ENCODE results near the gene GRK5.

The GRK5 gene

GRCh38 chr10:119283387-119283786 lies 76.0 kb downstream of the GRK5 start:
- no peak overlapping the region for H3K18ac ChIP-seq (ENCODE audit: low read length)
- H3K4me1 ChIP-seq (ENCODE audit: control insufficient read depth, low read depth, low read length) = peaks cover under 1% of the 10 kb centered on the region
- no peak overlapping the region for H4K8ac ChIP-seq (ENCODE audit: low read depth, low read length)
- H4K5ac ChIP-seq (ENCODE audit: low read length) = no peak overlapping the region
- H2BK120ac ChIP-seq (ENCODE audit: low read depth, low read length) = no peak overlapping the region
- no peak overlapping the region for H3K9ac ChIP-seq (ENCODE audit: low read length)
- no peak overlapping the region for H3K4ac ChIP-seq (ENCODE audit: low read depth, low read length)
- H2BK15ac ChIP-seq (replicated peaks; ENCODE audit: low read depth) = no peak overlapping the region
- no CpG with 5 or more reads among the region's 5 CpGs for WGBS (ENCODE audit: extremely low coverage, insufficient coverage, low lambda C conversion rate)
- H3K79me1 ChIP-seq (ENCODE audit: low read length) = no peaks in the 10 kb centered on the region
- H3K4me3 ChIP-seq (ENCODE audit: low read length) = no peak overlapping the region
- no peaks in the 10 kb centered on the region for H3K79me2 ChIP-seq (ENCODE audit: control insufficient read depth, insufficient read depth, low read length)
- no peak overlapping the region for H3K27ac ChIP-seq (ENCODE audit: low read depth, low read length)
- H3K27me3 ChIP-seq (ENCODE audit: insufficient read depth, low read length, poor library complexity) = no peaks in the 10 kb centered on the region
- no peak for DNase-seq
- H2AK5ac ChIP-seq (ENCODE audit: low read length) = no peak overlapping the region
- no peak overlapping the region for H3K56ac ChIP-seq (ENCODE audit: low read length)
- no peak overlapping the region for H2BK5ac ChIP-seq (ENCODE audit: low read length)
- H3K36me3 ChIP-seq (ENCODE audit: control insufficient read depth, insufficient read depth, low read length) = no peaks in the 10 kb centered on the region
- no peak overlapping the region for H3K4me2 ChIP-seq (ENCODE audit: low read length)
- H3K23ac ChIP-seq (ENCODE audit: low read length) = no peak overlapping the region

- peaks cover 2% of the 10 kb centered on the region for H3K4me1 ChIP-seq (ENCODE audit: control insufficient read depth, low read depth, low read length)
- no peak overlapping the region for H2BK5ac ChIP-seq (ENCODE audit: low read length)
- no peak overlapping the region for H3K4me2 ChIP-seq (ENCODE audit: low read length)
- H3K23ac ChIP-seq (ENCODE audit: low read length) = no peak overlapping the region
- no peak overlapping the region for H3K4ac ChIP-seq (ENCODE audit: low read depth, low read length)
- H4K5ac ChIP-seq (ENCODE audit: low read length) = no peak overlapping the region
- WGBS (ENCODE audit: extremely low coverage, insufficient coverage, low lambda C conversion rate) = no CpG with 5 or more reads among the region's 5 CpGs
- DNase-seq = no peak
- no peak overlapping the region for H3K56ac ChIP-seq (ENCODE audit: low read length)
- H3K27me3 ChIP-seq (ENCODE audit: insufficient read depth, low read length, poor library complexity) = no peaks in the 10 kb centered on the region
- H4K8ac ChIP-seq (ENCODE audit: low read depth, low read length) = no peak overlapping the region
- no peak overlapping the region for H2AK5ac ChIP-seq (ENCODE audit: low read length)
- H3K18ac ChIP-seq (ENCODE audit: low read length) = no peak overlapping the region
- no peaks in the 10 kb centered on the region for H3K36me3 ChIP-seq (ENCODE audit: control insufficient read depth, insufficient read depth, low read length)
- no peak overlapping the region for H3K9ac ChIP-seq (ENCODE audit: low read length)
- no peaks in the 10 kb centered on the region for H3K79me1 ChIP-seq (ENCODE audit: low read length)
- H3K27ac ChIP-seq (ENCODE audit: low read depth, low read length) = no peak overlapping the region
- no peak overlapping the region for H2BK120ac ChIP-seq (ENCODE audit: low read depth, low read length)
- H3K4me3 ChIP-seq (ENCODE audit: low read length) = no peak overlapping the region
- no peak overlapping the region for H2BK15ac ChIP-seq (replicated peaks; ENCODE audit: low read depth)
- no peaks in the 10 kb centered on the region for H3K79me2 ChIP-seq (ENCODE audit: control insufficient read depth, insufficient read depth, low read length)
These were observed 76.4 kb downstream of the GRK5 start for GRCh38 chr10:119283818-119284217.

- no CpG with 5 or more reads among the region's 7 CpGs for WGBS (ENCODE audit: extremely low coverage, insufficient coverage, low lambda C conversion rate)
- H3K27me3 ChIP-seq (ENCODE audit: insufficient read depth, low read length, poor library complexity) = no peaks in the 10 kb centered on the region
- no peak overlapping the region for H3K23ac ChIP-seq (ENCODE audit: low read length)
- H3K18ac ChIP-seq (ENCODE audit: low read length) = no peak overlapping the region
- no peak overlapping the region for H2AK5ac ChIP-seq (ENCODE audit: low read length)
- H3K56ac ChIP-seq (ENCODE audit: low read length) = no peak overlapping the region
- no peak overlapping the region for H2BK5ac ChIP-seq (ENCODE audit: low read length)
- H3K4ac ChIP-seq (ENCODE audit: low read depth, low read length) = no peak overlapping the region
- no peak overlapping the region for H4K5ac ChIP-seq (ENCODE audit: low read length)
- no peak overlapping the region for H3K4me3 ChIP-seq (ENCODE audit: low read length)
- H3K27ac ChIP-seq (ENCODE audit: low read depth, low read length) = no peak overlapping the region
- no peaks in the 10 kb centered on the region for H3K79me2 ChIP-seq (ENCODE audit: control insufficient read depth, insufficient read depth, low read length)
- no peak overlapping the region for H3K4me2 ChIP-seq (ENCODE audit: low read length)
- H3K79me1 ChIP-seq (ENCODE audit: low read length) = no peaks in the 10 kb centered on the region
- H2BK15ac ChIP-seq (replicated peaks; ENCODE audit: low read depth) = no peak overlapping the region
- peaks cover 2% of the 10 kb centered on the region for H3K4me1 ChIP-seq (ENCODE audit: control insufficient read depth, low read depth, low read length)
- no peak overlapping the region for H3K9ac ChIP-seq (ENCODE audit: low read length)
- H4K8ac ChIP-seq (ENCODE audit: low read depth, low read length) = no peak overlapping the region
- H2BK120ac ChIP-seq (ENCODE audit: low read depth, low read length) = no peak overlapping the region
- DNase-seq = no peak
- H3K36me3 ChIP-seq (ENCODE audit: control insufficient read depth, insufficient read depth, low read length) = no peaks in the 10 kb centered on the region
These were observed 77.3 kb downstream of the GRK5 start for GRCh38 chr10:119284679-119285096.

- H2AK5ac ChIP-seq (ENCODE audit: low read length) = no peak overlapping the region
- H4K5ac ChIP-seq (ENCODE audit: low read length) = no peak overlapping the region
- no peak overlapping the region for H2BK15ac ChIP-seq (replicated peaks; ENCODE audit: low read depth)
- no peak overlapping the region for H3K4me2 ChIP-seq (ENCODE audit: low read length)
- no peak for DNase-seq
- H3K27me3 ChIP-seq (ENCODE audit: insufficient read depth, low read length, poor library complexity) = no peaks in the 10 kb centered on the region
- no CpG with 5 or more reads among the region's 9 CpGs for whole genome bisulfite sequencing (ENCODE audit: extremely low coverage, insufficient coverage, low lambda C conversion rate)
- H3K27ac ChIP-seq (ENCODE audit: low read depth, low read length) = no peak overlapping the region
- no peak overlapping the region for H2BK120ac ChIP-seq (ENCODE audit: low read depth, low read length)
- no peak overlapping the region for H3K9ac ChIP-seq (ENCODE audit: low read length)
- no peak overlapping the region for H2BK5ac ChIP-seq (ENCODE audit: low read length)
- no peak overlapping the region for H3K56ac ChIP-seq (ENCODE audit: low read length)
- no peak overlapping the region for H3K4me3 ChIP-seq (ENCODE audit: low read length)
- H3K4me1 ChIP-seq (ENCODE audit: control insufficient read depth, low read depth, low read length) = peaks cover 2% of the 10 kb centered on the region
- no peak overlapping the region for H3K18ac ChIP-seq (ENCODE audit: low read length)
- no peak overlapping the region for H4K8ac ChIP-seq (ENCODE audit: low read depth, low read length)
- no peak overlapping the region for H3K4ac ChIP-seq (ENCODE audit: low read depth, low read length)
- H3K79me2 ChIP-seq (ENCODE audit: control insufficient read depth, insufficient read depth, low read length) = no peaks in the 10 kb centered on the region
- no peak overlapping the region for H3K23ac ChIP-seq (ENCODE audit: low read length)
- H3K36me3 ChIP-seq (ENCODE audit: control insufficient read depth, insufficient read depth, low read length) = no peaks in the 10 kb centered on the region
- H3K79me1 ChIP-seq (ENCODE audit: low read length) = no peaks in the 10 kb centered on the region
These were observed 78.3 kb downstream of the GRK5 start for GRCh38 chr10:119285495-119286267.

GRCh38 chr10:119286516-119286915 lies 79.1 kb downstream of the GRK5 start:
- Histone ChIP-seq H3K27ac (ENCODE audit: low read depth, low read length) (no peak overlapping the region), H3K4me3 (ENCODE audit: low read length) (no peak overlapping the region), H3K4ac (ENCODE audit: low read depth, low read length) (no peak overlapping the region), H3K36me3 (ENCODE audit: control insufficient read depth, insufficient read depth, low read length) (no peaks in the 10 kb centered on the region), H2AK5ac (ENCODE audit: low read length) (no peak overlapping the region), H3K9ac (ENCODE audit: low read length) (no peak overlapping the region), H3K4me2 (ENCODE audit: low read length) (no peak overlapping the region), H3K79me1 (ENCODE audit: low read length) (no peaks in the 10 kb centered on the region), H3K23ac (ENCODE audit: low read length) (no peak overlapping the region), H4K5ac (ENCODE audit: low read length) (no peak overlapping the region), H2BK5ac (ENCODE audit: low read length) (no peak overlapping the region), H3K56ac (ENCODE audit: low read length) (no peak overlapping the region), H3K18ac (ENCODE audit: low read length) (no peak overlapping the region), H4K8ac (ENCODE audit: low read depth, low read length) (no peak overlapping the region), H3K27me3 (ENCODE audit: insufficient read depth, low read length, poor library complexity) (no peaks in the 10 kb centered on the region), H3K79me2 (ENCODE audit: control insufficient read depth, insufficient read depth, low read length) (no peaks in the 10 kb centered on the region), H2BK15ac (replicated peaks; ENCODE audit: low read depth) (no peak overlapping the region), H3K4me1 (ENCODE audit: control insufficient read depth, low read depth, low read length) (peaks cover 2% of the 10 kb centered on the region), H2BK120ac (ENCODE audit: low read depth, low read length) (no peak overlapping the region)
- DNase-seq = no peak
- WGBS (ENCODE audit: extremely low coverage, insufficient coverage, low lambda C conversion rate) = no CpG with 5 or more reads among the region's 6 CpGs

All from mesendoderm (in vitro differentiated cells).